ENCODE data around the gene SMIM10L1.

SMIM10L1 gene

GRCh38 chr12:11171145-11171968 is at the start of gene SMIM10L1:
Gene SMIM10L1, plus strand, starts transcription at chr12:11171194. Its CDS starts 163 bp downstream, at chr12:11171357.
- peak; percentile 94 for DNase-seq

- no peak for DNase-seq
Observed at GRCh38 chr12:11130382-11130781, 40.6 kb upstream of the SMIM10L1 start.

- DNase-seq = no peak
Observed at GRCh38 chr12:11130999-11131398, 40.0 kb upstream of the SMIM10L1 start.

- DNase-seq = no peak
Observed at GRCh38 chr12:11133162-11133561, 37.8 kb upstream of the SMIM10L1 start.

- DNase-seq = no peak
Observed at GRCh38 chr12:11133816-11134215, 37.2 kb upstream of the SMIM10L1 start.

- DNase-seq = peak; percentile 25
Observed at GRCh38 chr12:11134305-11134704, 36.7 kb upstream of the SMIM10L1 start, which contains the start of gene TAS2R30. Gene TAS2R30, minus strand, starts transcription at chr12:11134644. Its CDS starts 400 bp downstream, at chr12:11134244.

GRCh38 chr12:11136075-11136474 is 34.9 kb upstream of the SMIM10L1 start:
- no peak for DNase-seq

GRCh38 chr12:11143352-11143751 is 27.6 kb upstream of the SMIM10L1 start:
- no peak for DNase-seq

- DNase-seq = no peak
Observed at GRCh38 chr12:11144297-11144696, 26.7 kb upstream of the SMIM10L1 start.

- no peak for DNase-seq
Observed at GRCh38 chr12:11147420-11147819, 23.6 kb upstream of the SMIM10L1 start.

GRCh38 chr12:11150832-11151231 is 20.2 kb upstream of the SMIM10L1 start:
- no peak for DNase-seq

- DNase-seq = no peak
Observed at GRCh38 chr12:11152725-11153124, 18.3 kb upstream of the SMIM10L1 start.

- DNase-seq = no peak
Observed at GRCh38 chr12:11154400-11154925, 16.5 kb upstream of the SMIM10L1 start.

- no peak for DNase-seq
Observed at GRCh38 chr12:11158885-11159444, 12.0 kb upstream of the SMIM10L1 start.

GRCh38 chr12:11162502-11162901 is 8.5 kb upstream of the SMIM10L1 start:
- no peak for DNase-seq

GRCh38 chr12:11164384-11164783 is 6.6 kb upstream of the SMIM10L1 start:
- DNase-seq = no peak

GRCh38 chr12:11166300-11166699 is 4.7 kb upstream of the SMIM10L1 start:
- DNase-seq = no peak

- DNase-seq = no peak
Observed at GRCh38 chr12:11170810-11171144, 217 bp upstream of the SMIM10L1 start.

GRCh38 chr12:11171969-11172675 is 1.1 kb downstream of the SMIM10L1 start:
- peak; percentile 77 for DNase-seq

GRCh38 chr12:11174022-11174421 is 3.0 kb downstream of the SMIM10L1 start:
- DNase-seq = no peak

- no peak for DNase-seq
Observed at GRCh38 chr12:11178250-11178649, 7.3 kb downstream of the SMIM10L1 start.

- DNase-seq = no peak
Observed at GRCh38 chr12:11182529-11182928, 11.5 kb downstream of the SMIM10L1 start.

GRCh38 chr12:11183011-11183410 is 12.0 kb downstream of the SMIM10L1 start:
- no peak for DNase-seq

GRCh38 chr12:11186837-11187236 is 15.8 kb downstream of the SMIM10L1 start, which contains the start of gene TAS2R42:
Gene TAS2R42, minus strand, starts transcription at chr12:11186937. Its CDS starts 0 bp downstream, at chr12:11186937.
- DNase-seq = no peak
